Measurements from ENCODE around the gene SOX8.
"Not testable (repeated sequence)": the region's sequence is repeated elsewhere in the genome, so short reads cannot be mapped to it uniquely, and the experiment has no call there.

SOX8 gene

GRCh38 chr16:981695-982144 lies at the start of gene SOX8:
Gene SOX8 (plus strand): TSS chr16:981770. CDS start chr16:981923, 153 bp downstream.
- no peak for DNase-seq

DNA sequence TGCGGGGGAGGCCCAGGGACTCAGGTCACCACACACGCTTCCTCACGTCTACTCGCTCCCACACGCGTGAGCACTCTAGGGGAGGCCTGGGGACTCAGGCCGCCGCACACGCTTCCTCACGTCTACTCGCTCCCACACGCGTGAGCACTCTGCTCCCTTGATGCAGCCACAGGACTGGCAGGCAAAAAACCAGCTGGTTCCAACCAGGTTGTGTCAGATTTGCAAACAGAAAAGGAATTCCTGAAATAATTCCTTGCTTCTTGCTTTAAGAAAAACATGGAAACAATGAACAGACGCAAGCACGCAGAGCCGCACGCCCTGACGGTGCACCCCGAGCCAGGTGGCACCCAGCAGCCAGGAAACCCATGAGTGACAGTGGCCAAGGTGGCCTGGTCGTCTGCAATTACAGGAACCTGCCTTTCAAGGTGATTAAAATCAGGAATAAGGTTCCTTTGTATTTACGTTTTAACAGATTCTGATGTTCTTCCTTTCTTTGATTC lies 48.7 kb upstream of the SOX8 start:
- DNase-seq, result no peak

GRCh38 chr16:933581-933980 lies 48.0 kb upstream of the SOX8 start:
- no peak for DNase-seq

DNA sequence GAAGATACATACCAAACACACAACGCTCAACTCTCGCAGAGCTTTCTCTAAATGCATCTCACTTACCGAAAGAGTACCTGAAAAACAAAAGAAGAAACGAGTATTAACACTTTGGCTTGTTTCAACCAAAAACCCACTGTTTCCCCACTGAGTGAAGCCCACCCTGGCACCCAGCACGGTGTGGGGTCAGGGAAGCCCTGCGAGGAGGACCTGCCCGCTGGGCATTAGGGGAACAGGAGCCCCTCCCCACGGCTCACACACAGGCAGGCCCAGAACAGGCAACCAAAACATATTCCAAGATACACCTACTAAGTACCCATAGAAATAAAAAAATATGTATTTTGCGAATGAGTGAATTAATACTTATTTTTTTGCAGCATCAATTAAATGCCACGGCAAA lies 47.4 kb upstream of the SOX8 start:
- no peak for DNase-seq

DNA sequence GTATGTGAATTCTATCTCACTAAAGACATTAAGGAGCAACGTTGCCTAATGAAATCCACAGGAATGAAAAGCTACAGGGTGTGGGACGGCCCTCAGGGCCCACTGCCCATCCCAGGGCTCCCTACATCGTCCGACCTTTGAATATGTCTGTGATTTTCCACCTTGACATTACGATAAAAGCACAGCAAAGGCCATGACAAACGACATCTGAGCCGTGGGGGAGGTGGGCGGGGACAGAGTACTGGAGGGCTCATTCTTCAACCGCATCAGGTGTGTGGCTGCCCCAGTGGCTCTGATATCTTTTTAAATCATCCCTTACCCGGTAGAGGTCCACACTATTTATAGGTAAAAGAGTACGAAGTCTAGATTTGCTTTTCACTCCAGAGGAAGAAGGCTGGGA lies 45.9 kb upstream of the SOX8 start:
- no peak for DNase-seq

DNA sequence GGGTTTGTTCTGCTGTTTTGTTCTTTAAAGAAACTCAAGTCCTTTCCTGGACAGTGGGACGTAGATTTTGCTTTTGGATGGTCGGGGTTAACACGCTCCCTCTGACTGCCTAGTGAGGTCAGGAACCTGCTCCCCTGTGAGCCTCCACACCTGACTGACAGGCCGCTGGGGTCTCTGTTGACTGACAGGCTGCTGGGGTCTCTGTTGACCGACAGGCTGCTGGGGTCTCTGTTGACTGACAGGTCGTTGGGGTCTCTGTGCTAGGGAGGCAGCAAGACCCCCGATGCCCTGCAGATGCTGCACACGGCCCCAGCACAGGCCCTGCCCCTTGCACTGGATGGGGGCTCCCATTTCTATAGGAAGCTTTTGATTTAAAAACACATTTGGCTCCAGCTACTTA lies 44.3 kb upstream of the SOX8 start:
- no peak for DNase-seq

DNA sequence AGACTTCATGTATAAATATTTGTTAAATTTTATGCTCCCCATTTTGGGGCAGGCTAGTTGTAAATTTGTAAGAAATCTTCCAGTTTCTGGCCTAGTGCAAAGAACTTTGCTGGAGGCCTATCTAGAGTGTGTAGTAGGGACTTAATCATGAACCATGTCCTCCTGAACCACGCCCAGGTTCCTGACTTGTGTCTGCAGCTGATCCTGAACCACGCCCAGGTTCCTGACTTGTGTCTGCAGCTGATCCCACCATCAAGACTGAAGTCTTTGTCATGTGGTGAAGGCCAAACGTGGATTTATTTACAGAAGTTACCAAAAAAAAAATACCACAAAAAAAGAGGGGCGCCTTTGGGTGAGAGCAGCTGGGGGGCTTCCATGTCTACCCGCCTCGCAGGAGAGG lies 43.8 kb upstream of the SOX8 start:
- DNase-seq, result no peak

DNA sequence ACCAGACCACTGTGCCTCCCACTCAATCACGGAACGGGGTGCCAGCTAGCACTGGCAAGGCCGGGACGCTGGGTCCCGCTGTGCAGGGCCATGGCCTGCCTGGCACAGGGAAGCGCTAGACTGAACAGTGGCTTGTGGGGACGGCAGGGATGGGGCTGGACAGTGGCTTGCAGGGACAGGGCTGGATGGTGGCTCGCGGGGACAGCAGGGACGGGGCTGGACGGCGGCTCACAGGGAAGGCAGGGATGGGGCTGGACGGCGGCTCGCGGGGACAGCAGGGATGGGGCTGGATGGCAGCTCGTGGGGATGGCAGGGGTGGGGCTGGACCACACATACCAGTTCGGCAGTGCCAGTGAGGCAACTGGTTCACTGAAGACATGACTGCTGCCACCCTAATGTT lies 43.4 kb upstream of the SOX8 start:
- no peak for DNase-seq

DNA sequence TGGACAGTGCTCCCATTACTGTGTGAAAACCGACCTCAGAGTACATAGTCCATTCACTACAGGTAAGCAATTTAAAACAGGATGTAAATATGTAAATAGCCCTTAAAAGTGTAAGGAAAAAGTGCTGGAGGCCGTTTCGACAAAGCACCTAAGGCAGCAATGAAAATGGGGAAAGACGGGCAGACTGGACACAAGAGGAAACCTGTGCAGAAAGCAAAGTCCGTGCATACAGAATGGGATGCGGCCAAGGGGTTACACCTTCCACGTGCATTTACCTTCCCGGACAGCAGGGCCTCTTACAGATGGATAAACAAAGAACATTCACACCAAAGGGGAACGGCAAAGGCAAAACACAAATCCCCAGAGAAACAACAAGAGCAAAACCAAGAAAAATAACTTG lies 42.8 kb upstream of the SOX8 start:
- DNase-seq, result no peak

DNA sequence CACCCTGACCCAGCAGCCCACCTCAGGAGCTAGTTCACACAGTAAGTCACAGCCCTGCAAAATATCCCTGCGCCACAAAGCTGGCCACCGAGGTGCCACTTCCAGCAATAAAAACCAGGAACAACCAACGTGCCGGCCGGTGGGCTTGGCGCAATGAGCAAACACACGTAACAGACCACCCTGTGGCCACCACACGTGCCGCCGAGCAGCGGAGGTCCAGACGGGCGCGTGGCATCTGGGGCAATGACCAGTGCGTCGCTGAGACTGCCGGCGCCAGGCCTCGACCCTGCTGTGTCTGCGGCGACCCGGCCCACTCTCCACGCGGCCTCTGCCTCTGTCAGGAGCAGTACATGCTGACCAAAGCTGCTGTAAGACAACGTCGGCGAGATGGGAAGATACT lies 42.3 kb upstream of the SOX8 start:
- DNase-seq, result no peak

DNA sequence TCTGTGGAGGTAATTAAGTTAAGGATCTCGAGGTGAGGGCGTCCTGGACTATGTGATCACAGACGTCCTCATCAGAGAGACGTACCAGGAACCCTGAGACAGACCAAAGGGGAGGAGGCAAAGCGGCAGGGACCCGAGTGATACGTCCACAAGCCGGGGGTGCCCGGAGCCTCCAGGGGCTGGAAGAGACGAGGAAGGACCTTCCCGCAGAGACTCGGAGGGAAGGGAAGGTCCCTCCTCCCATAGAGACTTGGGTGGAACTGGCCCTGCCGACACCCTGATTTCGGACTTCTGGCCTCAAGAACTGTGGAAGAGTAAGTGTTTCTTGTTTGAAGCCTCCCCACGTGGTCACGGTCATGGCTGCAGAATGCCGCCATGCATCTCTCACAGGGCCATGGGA lies 41.6 kb upstream of the SOX8 start:
- DNase-seq, result no peak

DNA sequence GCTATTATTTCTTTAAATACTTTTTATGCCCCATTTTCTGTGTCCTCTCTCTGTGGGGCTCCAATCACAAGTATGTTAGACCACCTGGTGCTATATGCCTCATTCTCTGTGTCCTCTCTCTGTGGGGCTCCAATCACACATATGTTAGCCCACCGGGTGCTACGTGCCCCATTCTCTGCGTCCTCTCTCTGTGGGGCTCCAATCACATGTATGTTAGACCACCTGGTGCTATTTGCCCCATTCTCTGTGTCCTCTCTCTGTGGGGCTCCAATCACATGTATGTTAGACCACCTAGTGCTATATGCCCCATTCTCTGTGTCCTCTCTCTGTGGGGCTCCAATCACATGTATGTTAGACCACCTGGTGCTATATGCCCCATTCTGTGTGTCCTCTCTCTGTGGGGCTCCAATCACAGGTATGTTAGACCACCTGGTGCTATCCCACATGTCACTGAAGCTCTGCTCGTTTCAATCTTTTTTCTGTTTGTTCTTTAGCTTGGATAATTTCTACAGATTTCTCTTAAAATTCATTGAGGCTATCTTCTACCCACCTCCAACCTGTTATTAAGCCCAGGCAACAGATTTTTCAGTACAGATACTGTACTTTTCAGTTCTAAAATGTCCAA lies 39.0 kb upstream of the SOX8 start:
- DNase-seq, result no peak

GRCh38 chr16:943971-944370 lies 37.6 kb upstream of the SOX8 start:
- DNase-seq, result no peak

DNA sequence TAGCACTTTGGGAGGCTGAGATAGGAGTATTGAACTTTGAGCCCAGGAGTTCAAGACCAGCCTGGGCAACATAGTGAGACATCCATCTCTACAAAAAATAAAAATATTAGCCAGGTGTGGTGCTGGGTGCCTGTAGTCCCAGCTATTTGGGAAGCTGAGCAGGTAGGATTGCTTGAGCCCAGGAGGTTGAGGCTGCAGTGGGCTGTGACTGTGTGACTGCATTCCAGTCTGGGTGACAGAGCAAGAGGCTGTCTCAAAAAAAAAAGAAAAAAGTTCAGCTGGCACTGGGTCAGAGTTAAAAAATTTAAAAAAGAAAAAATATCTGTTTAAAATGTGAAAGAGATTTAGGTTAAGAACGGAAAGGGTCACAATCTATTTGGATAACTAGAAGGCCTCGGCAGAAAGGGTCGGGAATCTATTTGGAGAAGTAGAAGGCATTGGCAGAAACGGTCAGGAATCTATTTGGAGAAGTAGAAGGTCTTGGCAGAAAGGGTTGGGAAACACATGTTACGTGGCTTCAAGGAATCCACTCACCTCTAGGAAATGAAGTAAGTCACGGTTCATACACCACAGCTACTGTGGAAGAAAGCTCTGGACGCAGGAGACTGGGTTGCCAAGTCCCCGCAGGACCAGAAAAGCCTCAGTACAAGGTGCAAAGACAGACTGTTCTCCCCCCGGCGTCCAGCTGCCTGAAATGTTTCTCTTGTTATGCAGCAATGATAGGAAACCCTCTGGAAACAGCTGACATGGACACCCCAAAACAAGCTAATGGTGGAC lies 36.1 kb upstream of the SOX8 start:
- DNase-seq, result no peak

GRCh38 chr16:946048-946395 lies 35.5 kb upstream of the SOX8 start:
- DNase-seq, result no peak

DNA sequence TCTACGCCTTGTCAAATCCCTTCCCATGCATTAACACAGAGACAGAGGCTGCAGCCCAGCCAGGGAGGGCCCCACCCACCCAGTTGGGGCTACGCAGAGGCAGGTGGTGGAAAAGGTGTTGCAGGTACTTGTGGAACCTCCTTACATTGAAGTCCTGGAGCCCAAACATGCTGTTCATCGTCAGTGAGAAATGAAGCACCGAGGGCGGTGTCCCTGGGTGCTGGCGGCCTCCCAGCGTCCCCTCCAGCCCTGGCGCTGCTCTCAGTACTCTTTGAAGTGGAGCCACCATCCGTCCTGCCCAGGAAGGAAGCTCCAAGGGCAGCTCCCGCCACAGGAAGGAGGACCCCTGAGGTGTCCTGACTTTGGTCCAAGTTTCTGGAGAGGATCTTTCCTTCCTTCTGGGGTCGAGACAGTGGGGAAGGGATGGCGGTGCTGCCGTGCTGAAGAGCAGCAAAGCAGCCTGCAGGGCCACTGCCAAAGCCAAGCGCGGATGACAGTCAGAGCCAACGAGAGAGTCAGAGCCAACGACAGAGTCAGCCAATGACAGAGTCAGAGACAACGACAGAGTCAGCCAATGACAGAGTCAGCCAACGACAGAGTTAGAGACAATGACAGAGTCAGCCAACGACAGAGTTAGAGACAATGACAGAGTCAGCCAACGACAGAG lies 34.2 kb upstream of the SOX8 start:
- no peak for DNase-seq

- DNase-seq, result not testable (repeated sequence)
Measured at GRCh38 chr16:947922-948303, 33.7 kb upstream of the SOX8 start.

- not testable (repeated sequence) for DNase-seq
Measured at GRCh38 chr16:948767-949166, 32.8 kb upstream of the SOX8 start.

DNA sequence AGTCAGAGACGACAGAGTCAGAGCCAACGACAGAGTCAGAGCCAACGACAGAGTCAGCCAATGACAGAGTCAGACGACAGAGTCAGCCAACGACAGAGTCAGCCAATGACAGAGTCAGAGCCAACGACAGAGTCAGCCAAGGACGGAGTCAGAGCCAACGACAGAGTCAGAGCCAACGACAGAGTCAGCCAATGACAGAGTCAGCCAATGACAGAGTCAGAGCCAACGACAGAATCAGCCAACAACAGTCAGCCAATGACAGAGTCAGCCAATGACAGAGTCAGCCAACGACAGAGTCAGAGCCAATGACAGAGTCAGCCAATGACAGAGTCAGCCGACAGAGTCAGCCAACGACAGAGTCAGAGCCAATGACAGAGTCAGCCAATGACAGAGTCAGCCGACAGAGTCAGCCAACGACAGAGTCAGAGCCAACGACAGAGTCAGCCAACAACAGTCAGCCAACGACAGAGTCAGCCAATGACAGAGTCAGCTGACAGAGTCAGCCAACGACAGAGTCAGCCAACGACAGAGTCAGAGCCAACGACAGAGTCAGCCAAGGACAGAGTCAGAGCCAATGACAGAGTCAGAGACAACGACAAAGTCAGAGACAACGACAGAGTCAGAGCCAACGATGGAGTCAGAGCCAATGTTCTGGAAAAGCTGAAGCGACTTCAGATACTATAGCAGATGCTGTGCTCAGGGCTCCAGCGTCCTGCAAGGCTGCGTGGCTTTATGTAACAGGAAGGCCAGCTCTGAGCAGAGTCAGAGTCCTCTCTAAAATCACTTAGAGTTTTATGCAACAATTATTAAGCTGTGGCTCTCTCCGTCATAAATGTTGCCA lies 30.6 kb upstream of the SOX8 start:
- DNase-seq, result not testable (repeated sequence)

DNA sequence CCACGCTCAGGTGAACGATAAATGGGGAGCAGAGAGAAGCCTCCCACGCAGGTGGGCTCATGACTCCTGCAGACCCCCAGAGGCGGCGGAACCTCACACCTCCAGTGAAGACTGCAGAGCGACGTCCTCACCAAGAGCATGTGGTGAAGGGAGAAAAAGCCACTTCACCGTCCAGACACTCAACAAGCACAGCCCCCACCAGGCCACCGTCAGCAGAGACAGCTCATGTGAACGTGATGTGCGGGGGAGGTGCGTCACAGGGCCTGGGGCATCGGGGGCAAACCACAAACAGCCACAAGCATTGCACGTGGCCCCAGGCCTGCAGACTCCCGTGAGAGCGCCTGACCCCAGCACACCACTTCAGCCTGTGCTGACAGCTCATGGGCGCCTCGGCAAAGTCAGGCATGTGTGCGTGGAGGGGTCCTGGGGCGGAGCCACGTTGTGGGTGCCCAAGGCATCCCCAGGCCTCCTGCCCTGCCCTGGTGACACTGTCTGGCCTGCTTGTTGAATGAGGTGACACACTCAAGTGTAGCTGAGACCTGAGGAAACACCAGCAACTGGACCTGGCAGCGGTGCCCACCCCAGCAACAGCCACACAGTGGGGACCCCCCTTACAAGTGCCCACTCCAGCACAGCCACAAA lies 29.8 kb upstream of the SOX8 start:
- DNase-seq, result no peak

- no peak for DNase-seq
Measured at GRCh38 chr16:952321-952720, 29.2 kb upstream of the SOX8 start.

- DNase-seq, result not testable (repeated sequence)
Measured at GRCh38 chr16:953818-954217, 27.8 kb upstream of the SOX8 start.

- DNase-seq, result not testable (repeated sequence)
Measured at GRCh38 chr16:955766-956165, 25.8 kb upstream of the SOX8 start.
